T47D (cell line): ENCODE measurements around the gene SEC14L1.
A peak's percentile ranks its signal among the peaks of the same experiment; 100 is the strongest.

Experiments used
- DNase-seq, 2 experiments: peaks; one replicate each; pipeline versions ENCODE4 v3.0.0 to v3.0.0-alpha.2; 2011 to 2012; ENCODE audit warnings: low read depth in 1 of 2, low spot score in 1 of 2
- JUND ChIP-seq: IDR thresholded peaks from 2 replicates; pipeline ENCODE4 v1.6.1; 2012; ENCODE audit warnings: low read depth
- in situ Hi-C: cut with HindIII; loops from 2 replicates; pipeline ENCODE4 v1.10.0; 2016; ENCODE audit warnings: low sequenced_read_pairs, low pct_unique_long_range_greater_than_20kb

Gene SEC14L1

GRCh38 chr17:77257596-77258458, 117.1 kb downstream of the SEC14L1 start:
- TF ChIP-seq JUND: no peak
- no peak for DNase-seq
- in situ Hi-C loops: no loop called here

GRCh38 chr17:77258638-77259037, 117.9 kb downstream of the SEC14L1 start:
- no peak for DNase-seq
- no peak for TF ChIP-seq JUND
- in situ Hi-C loops: no loop called here

DNA sequence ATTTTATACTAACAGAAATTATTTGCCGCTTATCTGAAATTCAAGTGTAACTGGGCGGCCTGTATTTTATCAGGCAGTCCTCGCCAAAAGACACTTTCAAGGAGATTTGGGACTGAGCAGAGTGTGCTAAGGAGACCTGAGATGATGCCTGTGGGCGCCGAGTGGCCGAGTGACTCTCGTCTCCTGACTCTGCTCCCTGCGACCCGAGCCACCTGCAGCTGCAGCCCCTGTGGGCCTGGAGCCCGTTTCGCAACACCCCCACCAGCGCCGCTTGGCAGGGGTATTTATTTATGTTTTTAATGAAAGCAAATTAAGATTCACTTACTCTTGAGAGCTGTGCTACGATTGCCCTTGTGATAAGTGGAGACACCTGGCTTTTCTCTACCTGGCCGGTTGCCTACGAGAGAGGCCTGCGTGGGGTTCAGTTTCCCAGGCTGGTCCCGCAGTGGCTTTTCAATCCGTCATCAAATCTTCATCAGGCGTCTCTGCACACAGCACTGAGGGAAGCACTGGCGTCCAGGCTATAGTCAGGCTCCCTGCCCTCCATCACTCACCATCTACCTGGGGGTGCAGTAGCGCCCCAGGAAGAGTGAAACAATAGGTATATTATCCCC, 124.0 kb downstream of the SEC14L1 start:
- no peak for TF ChIP-seq JUND
- in situ Hi-C loops: no loop called here
- DNase-seq: no peak

DNA sequence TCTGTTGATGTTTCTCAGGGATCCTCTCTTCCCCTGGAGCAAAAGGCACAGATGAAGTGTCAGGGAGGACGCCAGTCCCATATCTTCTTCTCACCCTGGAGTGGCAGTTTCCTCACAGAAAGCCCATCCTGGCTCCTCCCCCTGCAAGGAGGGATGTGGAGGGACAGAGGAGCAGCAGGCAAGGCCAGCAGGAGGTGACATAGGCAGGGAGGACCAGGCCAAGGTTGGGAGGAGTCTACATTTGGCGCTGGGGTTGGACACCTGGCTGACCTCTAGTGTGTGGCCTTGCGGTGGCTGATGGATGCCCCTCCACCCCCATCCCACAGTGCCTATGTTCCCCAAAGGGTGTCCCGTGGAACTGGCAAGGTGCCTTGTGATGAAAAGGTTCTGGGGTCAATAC, 125.4 kb downstream of the SEC14L1 start:
- TF ChIP-seq JUND: no peak
- peak in 1 of 2 experiments; percentile 40 for DNase-seq
- in situ Hi-C loops: no loop called here
